ENCODE data around the gene FBXO9.
"Not testable (repeated sequence)": the region's sequence is repeated elsewhere in the genome, so short reads cannot be mapped to it uniquely, and the experiment has no call there.

FBXO9 gene

DNA sequence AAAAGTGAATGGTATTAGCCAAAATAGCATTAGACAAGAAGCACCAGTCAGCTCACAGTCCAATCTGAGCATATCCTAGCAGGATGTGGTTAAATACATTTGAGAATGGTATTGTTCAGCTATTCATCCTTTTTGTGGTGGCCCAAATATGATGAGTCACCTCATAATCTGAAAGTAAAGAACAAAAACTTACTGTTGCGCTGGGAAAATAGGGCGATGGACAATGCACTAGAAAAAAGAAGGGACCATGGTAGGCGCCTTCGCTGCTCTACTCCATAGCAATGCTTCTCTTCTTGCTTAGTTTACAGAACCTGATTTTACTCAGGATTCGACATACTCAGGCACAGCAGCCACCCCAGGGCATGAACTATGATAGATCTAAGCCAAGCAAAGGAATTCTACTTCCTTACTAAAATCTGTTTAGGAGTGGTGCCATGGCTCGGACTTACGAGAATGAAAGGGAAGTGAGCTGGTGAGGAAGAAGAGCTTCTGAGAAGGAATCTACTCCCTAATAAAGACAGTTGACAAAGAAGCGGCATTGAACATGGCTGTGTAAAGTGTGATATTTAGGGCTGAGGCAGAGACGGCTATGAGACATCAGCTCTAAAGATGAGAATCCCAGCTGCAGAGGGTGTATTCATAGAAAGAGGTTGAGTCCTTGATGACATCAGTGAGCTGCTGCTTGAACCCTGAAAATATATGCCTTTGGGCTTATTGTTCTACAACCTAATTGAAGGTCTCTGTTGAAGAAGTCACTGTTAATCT is 16.6 kb upstream of the FBXO9 start:
- peak in 2 of 5 experiments; percentile 25 to 83 for DNase-seq

- DNase-seq, result no peak
Measured at GRCh38 chr6:53049415-53049814, 15.8 kb upstream of the FBXO9 start.

DNA sequence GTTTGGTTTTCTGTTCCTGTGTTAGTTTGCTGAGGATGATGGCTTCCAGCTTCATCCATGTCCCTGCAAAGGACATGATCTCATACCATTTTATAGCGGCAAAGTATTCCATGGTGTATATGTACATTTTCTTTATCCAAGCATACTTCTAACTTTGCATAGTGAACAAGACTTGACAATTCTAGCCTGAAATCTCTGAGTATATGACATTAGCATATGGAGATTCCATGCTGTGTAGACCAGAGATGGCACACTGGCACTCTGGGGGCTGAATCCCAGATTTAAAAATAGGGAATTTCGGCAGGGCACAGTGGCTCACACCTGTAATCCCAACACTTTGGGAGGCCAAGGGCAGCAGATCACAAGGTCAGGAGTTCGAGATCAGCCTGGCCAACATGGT is 13.1 kb upstream of the FBXO9 start:
- not testable (repeated sequence) for DNase-seq

DNA sequence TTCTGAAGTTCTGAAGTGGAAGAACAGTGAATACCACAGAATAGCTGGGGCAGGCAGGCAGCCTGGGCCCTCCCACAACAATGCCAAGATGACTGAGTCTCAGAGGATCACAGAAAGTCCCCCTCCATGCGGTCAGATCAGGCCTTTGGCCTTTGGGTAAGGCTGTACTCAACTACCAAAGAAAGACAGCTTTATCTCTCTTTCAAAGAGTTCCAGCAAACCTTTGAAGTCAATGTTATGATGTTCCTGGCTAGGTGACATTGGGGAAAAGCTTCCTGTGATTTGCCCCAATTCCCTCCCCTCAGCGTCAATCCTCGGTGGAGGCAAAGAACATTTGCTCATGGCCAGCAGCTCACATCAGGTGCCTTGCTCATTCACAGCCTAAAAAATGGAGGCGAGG is 10.7 kb upstream of the FBXO9 start:
- no peak for DNase-seq

- DNase-seq, result no peak
Measured at GRCh38 chr6:53055873-53056272, 9.3 kb upstream of the FBXO9 start.

DNA sequence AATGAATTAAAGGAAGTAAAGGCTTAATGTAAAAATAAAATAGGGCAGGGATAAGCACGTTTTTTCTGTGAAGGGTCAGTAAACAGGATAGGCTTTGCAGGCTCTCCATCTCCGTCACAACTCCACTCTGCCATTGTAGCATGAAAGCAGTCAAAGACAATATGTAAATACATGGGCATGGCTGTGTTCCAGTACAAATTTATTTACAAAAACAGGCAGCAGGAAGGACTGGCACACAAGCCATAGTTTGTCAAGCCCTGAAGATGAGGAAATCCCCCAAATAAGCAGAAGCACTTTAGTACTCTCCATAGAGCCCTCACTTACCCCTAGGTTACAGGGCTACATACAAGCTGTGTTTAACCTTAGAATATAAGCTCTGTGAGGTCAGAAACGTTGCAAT is 8.9 kb upstream of the FBXO9 start:
- DNase-seq, result no peak

DNA sequence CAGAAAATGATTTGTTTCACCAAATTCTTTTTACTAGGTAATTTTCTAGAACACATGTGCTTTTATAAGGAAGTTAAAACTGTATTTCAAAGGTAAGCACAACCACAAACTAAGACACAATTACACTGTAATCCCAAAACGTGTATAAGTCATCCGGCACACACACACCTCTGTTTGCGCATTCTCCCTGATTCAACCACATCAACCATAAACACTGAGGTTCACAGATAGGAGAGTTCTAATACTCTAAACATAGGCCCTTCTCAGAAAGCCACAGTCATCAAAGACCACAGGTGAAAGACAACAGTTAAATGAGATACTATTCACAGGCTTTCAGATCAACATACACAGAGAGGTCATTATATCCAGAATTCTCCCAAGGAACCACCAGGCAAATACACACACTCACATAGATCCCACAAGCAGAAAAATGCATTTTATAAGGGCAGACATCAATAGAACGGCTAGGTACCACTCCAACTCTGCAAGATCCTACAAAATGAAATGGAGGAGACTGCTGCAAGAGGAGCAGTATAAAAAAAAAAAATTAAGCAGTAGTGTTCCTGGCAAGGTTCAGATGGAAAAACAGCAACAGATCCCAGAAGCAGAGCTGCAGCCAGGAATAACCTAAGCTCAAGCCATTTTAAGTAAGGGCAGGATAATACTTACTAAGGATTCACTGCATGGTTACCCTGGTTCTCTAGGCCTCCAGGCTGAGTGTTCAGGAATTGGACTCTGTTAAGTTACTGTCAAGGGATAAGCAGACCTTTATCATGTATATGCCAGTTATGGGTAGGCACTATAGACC is 6.6 kb upstream of the FBXO9 start:
- DNase-seq, result peak in 1 of 5 experiments; percentile 19

- DNase-seq, result no peak
Measured at GRCh38 chr6:53059648-53060589, 5.3 kb upstream of the FBXO9 start.

DNA sequence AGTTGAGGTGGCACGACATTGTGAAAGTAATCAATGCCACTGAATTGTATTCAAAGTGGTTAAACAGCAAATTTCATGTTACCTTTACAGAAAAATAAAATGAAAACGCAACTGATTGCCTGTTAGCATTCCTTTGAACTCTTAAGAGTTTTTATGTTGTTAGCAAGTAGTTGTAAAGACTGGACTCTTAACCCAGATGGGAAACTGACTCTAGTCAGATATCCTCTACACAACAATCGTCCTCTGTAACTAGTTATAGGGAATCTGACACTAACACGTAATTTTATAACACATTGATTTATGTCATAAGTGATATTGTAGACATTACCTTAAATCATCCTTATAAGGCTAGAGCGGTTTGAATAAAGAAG is 3.0 kb upstream of the FBXO9 start:
- no peak for DNase-seq

DNA sequence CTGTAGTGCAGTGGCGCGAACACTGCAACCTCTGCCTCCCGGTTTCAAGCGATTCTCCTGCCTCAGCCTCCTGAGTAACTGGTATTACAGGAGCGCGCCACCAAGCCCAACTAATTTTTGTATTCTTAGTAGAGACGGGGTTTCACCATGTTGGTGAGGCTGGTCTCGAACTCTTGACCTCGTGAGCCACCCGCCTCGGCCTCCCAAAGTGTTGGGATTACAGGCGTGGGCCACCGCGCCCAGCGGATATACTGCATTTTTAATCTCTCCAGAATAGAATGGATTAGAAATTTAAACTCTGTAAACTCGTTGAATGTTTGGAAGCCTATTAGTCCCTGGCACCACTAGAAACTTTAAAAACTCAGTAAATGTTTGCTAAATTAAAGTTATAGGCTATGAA is 949 bp upstream of the FBXO9 start:
- DNase-seq, result not testable (repeated sequence)

- DNase-seq, result peak; percentile 86 to 99 (median 94)
Measured at GRCh38 chr6:53064726-53065265, 408 bp upstream of the FBXO9 start.

- peak in 3 of 5 experiments; percentile 12 to 55 (median 16) for DNase-seq
Measured at GRCh38 chr6:53066077-53066417, 843 bp downstream of the FBXO9 start.

- DNase-seq, result no peak
Measured at GRCh38 chr6:53066874-53067706, 1.9 kb downstream of the FBXO9 start.

- DNase-seq, result no peak
Measured at GRCh38 chr6:53067849-53068361, 2.7 kb downstream of the FBXO9 start.

- no peak for DNase-seq
Measured at GRCh38 chr6:53069427-53069826, 4.2 kb downstream of the FBXO9 start.

GRCh38 chr6:53070806-53071205 is 5.6 kb downstream of the FBXO9 start:
- peak in 1 of 5 experiments; percentile 59 for DNase-seq

- no peak for DNase-seq
Measured at GRCh38 chr6:53074347-53074746, 9.1 kb downstream of the FBXO9 start.

DNA sequence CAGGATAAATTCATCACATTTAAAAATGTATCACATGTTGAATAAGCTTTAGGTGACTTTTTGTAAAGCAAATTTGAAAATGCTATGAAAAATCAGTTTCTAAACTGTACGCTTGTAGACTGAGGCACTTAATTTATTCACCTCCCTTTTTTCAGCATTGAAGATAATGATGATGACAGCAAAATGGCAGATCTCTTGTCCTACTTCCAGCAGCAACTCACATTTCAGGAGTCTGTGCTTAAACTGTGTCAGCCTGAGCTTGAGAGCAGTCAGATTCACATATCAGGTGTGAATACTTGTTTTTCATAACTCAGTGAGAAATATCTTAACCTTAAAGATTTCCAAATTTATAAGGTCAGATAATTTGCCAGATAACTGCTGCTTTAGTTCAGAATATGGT is 15.6 kb downstream of the FBXO9 start:
- no peak for DNase-seq

DNA sequence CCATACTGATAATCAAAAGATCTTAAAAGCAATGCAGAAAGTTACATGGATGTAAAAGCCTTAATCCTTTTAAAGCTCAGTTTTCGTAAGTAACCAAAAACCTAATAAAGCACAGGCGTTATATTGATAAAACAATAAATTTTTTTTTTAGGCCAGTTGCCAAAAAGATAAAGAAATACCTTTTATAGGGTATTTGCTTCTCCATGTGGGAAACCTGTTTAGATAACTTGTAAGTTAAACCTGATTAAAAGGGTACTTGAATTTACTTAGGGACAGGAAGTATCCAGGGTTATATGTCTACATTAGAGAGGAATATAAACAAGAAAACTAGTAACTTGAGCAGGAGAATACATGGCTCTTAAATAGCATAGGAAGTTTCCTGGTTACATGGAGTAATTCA is 21.1 kb downstream of the FBXO9 start:
- DNase-seq, result no peak

DNA sequence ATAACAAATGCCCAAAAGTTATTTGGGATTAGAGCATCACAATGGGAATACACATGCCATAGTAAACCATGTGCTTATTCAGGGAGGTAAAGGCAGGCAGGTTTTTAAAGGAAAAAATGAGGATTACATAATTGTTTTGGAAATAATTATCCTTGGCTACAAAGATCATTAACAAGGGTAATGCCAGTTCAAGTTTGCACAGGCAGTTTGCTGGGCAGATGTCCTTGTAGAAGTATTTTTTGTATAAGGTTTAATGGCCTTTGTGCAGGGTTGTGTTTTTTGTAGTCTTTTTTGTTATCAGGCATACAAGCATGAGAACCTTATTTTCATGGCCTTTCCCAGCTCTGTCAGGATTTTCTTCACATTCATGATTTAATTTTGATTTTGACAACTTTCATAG is 24.7 kb downstream of the FBXO9 start:
- DNase-seq, result no peak

GRCh38 chr6:53090576-53090975 is 25.4 kb downstream of the FBXO9 start:
- DNase-seq, result no peak

DNA sequence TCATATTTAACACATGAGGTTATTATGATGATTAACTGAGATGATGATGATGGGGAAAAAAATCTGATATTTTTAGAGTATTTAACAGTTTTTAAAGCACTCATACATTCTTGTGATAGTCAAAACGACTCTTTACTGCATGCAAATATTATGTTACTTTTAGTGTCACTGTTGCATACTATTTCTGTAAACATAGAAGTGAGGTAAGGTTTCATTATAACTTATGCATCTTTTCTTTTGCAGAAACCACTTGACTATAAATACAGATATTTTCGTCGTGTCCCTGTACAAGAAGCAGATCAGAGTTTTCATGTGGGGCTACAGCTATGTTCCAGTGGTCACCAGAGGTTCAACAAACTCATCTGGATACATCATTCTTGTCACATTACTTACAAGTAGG is 30.1 kb downstream of the FBXO9 start:
- no peak for DNase-seq

Measured in T-helper 2 cell (primary cell).